Measurements from ENCODE around the gene AP4M1.

AP4M1 gene

DNA sequence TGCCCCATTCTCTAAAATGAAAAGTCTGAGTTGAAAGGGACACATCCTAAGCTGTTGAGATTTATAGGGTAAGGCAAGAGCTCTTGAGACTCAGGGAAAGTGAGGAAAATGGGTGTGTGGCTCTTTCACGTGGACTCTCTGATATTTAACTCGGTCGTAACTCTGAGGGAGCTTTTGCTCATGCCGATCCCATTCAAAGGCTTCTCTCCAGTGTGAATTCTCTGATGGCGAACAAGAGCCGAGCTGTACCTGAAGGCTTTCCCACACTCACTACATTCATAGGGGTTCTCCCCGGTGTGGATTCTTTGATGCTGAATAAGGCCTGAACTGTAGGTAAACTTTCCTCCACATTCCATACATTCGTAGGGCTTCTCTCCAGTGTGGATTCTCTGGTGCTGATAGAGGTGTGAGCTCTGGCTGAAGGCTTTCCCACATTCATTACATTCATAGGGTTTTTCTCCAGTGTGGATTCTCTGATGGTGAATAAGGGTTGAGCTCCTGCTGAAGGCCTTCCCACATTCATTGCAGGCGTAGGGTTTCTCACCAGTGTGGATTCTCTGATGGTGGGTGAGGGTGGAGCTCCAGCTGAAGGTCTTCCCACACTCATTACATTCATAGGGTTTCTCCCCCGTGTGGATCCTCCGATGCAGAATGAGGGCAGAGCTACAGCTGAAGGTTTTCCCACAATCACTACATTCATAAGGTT is 30.3 kb upstream of the AP4M1 start:
- Histone ChIP-seq H3K27me3 (ENCODE audit: control insufficient read depth, insufficient read depth, low read length) (no peaks in the 10 kb centered on the region), H3K27ac (ENCODE audit: low read length) (no peak overlapping the region), H3K9me3 (ENCODE audit: control insufficient read depth, low read depth, low read length) (peaks cover 38% of the 10 kb centered on the region), H3K36me3 (ENCODE audit: control insufficient read depth, low read depth, low read length) (peaks cover 71% of the 10 kb centered on the region), H3K9ac (ENCODE audit: low read length) (no peak overlapping the region), H3K4me3 (ENCODE audit: low read length) (no peak overlapping the region), H3K4me1 (ENCODE audit: control insufficient read depth, low read depth, low read length) (no peaks in the 10 kb centered on the region)

DNA sequence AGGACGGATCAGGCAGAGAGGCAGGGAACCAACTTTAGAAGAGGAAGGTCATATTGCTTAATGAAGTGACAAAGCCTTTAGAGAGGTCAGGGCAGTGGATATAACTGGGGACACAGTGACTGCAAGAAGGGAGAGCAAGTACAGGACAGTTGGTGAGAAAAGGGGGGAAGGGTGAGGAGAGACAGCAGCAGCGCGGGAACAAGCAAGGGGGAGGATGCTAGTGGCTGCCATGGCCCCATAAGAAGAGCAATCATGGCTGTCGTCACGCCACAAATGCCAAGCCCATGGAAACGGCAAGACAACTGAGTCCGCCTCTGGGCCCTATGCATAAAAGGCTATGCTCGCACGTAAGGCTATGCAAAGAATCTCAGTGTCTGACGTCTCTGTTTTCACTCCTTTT is 29.0 kb upstream of the AP4M1 start:
- Histone ChIP-seq H3K9ac (ENCODE audit: low read length) (no peak overlapping the region), H3K36me3 (ENCODE audit: control insufficient read depth, low read depth, low read length) (peaks cover 83% of the 10 kb centered on the region), H3K27ac (ENCODE audit: low read length) (no peak overlapping the region), H3K4me1 (ENCODE audit: control insufficient read depth, low read depth, low read length) (no peaks in the 10 kb centered on the region), H3K9me3 (ENCODE audit: control insufficient read depth, low read depth, low read length) (peaks cover 38% of the 10 kb centered on the region), H3K27me3 (ENCODE audit: control insufficient read depth, insufficient read depth, low read length) (no peaks in the 10 kb centered on the region), H3K4me3 (ENCODE audit: low read length) (no peak overlapping the region)

DNA sequence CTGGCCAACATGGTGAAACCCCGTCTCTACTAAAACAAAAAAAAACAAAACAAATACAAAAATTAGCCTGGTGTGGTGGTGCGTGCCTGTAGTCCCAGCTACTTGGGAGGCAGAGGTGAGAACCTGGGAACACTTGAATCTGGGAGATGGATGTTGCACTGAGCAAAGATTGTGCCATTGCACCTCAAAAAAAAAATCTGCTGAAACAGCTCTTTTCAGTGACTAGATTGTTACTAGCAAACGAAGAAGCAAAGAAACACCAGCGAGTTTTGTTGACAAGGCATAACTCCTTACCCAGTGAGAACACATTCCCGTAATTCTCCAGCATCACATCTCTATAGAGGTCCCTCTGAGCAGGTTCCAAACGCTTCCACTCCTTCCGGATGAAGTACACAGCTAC is 26.6 kb upstream of the AP4M1 start:
- Histone ChIP-seq H3K27ac (ENCODE audit: low read length) (no peak overlapping the region), H3K4me1 (ENCODE audit: control insufficient read depth, low read depth, low read length) (no peaks in the 10 kb centered on the region), H3K27me3 (ENCODE audit: control insufficient read depth, insufficient read depth, low read length) (no peaks in the 10 kb centered on the region), H3K36me3 (ENCODE audit: control insufficient read depth, low read depth, low read length) (peaks cover 93% of the 10 kb centered on the region), H3K9ac (ENCODE audit: low read length) (no peak overlapping the region), H3K9me3 (ENCODE audit: control insufficient read depth, low read depth, low read length) (peaks cover 38% of the 10 kb centered on the region), H3K4me3 (ENCODE audit: low read length) (no peak overlapping the region)

DNA sequence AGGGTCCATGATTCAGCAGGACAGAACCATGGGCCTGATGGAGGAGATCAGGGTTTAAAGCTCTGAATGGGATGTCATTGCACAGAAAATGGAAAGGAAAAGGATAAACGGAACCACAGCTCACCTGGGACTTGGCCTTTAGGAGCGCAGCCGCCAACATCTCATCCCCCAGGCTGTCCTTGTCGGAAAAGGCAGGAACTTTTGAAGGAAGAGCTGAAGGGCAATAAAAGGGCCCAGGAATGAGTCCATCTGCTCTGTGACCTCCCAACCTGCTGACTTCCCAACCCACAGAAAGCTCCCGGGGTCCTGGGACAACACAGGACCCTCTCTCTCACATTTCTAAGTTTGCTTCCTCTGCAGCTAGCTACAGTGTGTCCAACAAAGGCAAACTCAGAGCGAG is 26.0 kb upstream of the AP4M1 start:
- H3K9me3 ChIP-seq (ENCODE audit: control insufficient read depth, low read depth, low read length) = peaks cover 34% of the 10 kb centered on the region
- H3K36me3 ChIP-seq (ENCODE audit: control insufficient read depth, low read depth, low read length) = peaks cover 87% of the 10 kb centered on the region
- no peak overlapping the region for H3K9ac ChIP-seq (ENCODE audit: low read length)
- H3K27me3 ChIP-seq (ENCODE audit: control insufficient read depth, insufficient read depth, low read length) = no peaks in the 10 kb centered on the region
- no peak overlapping the region for H3K4me3 ChIP-seq (ENCODE audit: low read length)
- no peaks in the 10 kb centered on the region for H3K4me1 ChIP-seq (ENCODE audit: control insufficient read depth, low read depth, low read length)
- no peak overlapping the region for H3K27ac ChIP-seq (ENCODE audit: low read length)

DNA sequence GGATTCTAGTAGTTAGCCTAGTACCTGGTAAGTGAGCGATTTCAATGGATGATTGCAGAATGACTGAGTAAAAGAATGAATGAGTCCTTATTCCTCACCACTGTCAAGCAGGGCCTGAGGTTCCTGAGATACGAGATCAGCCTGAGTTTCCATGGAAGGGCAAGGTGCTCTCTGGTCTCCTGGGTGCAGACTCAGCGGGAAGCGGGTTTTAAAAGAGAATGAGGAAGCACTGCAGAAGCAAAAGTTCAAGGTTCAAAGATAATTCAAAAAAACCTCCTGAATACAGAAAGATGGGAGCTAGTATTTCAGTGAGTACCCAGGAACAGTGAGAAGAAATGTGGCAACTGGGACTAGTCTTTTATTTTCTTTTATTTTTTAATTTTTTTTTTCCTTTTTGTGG is 24.2 kb upstream of the AP4M1 start:
- no peak overlapping the region for H3K27ac ChIP-seq (ENCODE audit: low read length)
- H3K27me3 ChIP-seq (ENCODE audit: control insufficient read depth, insufficient read depth, low read length) = no peaks in the 10 kb centered on the region
- peaks cover 69% of the 10 kb centered on the region for H3K36me3 ChIP-seq (ENCODE audit: control insufficient read depth, low read depth, low read length)
- peaks cover 16% of the 10 kb centered on the region for H3K9me3 ChIP-seq (ENCODE audit: control insufficient read depth, low read depth, low read length)
- H3K4me3 ChIP-seq (ENCODE audit: low read length) = no peak overlapping the region
- no peaks in the 10 kb centered on the region for H3K4me1 ChIP-seq (ENCODE audit: control insufficient read depth, low read depth, low read length)
- no peak overlapping the region for H3K9ac ChIP-seq (ENCODE audit: low read length)

DNA sequence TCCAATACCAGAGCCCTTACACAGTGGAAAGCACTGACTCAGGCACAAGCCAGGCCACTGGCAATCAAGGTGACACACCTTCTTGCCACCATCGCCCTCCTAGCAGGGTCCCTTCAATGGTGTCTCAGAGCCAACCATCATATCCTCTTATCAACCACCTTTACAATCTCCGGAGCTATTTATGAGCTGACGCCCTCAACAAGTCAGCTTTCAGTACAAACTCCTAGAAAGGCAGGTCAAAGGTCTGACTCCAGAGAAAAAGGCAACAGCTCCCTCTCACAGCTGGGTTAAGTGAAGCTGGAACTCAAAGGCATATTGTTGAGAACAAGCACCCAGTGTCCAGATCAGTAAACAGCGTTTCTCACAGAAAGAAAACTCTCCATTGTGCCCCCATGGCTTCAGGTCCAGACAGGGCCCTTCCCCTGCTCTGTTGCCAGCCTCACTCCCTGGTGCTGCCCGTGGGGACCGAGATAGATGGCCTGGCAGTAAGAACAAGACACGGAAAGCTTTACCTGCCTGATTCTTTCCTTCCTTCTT is 22.4 kb upstream of the AP4M1 start:
- no peak overlapping the region for H3K9ac ChIP-seq (ENCODE audit: low read length)

DNA sequence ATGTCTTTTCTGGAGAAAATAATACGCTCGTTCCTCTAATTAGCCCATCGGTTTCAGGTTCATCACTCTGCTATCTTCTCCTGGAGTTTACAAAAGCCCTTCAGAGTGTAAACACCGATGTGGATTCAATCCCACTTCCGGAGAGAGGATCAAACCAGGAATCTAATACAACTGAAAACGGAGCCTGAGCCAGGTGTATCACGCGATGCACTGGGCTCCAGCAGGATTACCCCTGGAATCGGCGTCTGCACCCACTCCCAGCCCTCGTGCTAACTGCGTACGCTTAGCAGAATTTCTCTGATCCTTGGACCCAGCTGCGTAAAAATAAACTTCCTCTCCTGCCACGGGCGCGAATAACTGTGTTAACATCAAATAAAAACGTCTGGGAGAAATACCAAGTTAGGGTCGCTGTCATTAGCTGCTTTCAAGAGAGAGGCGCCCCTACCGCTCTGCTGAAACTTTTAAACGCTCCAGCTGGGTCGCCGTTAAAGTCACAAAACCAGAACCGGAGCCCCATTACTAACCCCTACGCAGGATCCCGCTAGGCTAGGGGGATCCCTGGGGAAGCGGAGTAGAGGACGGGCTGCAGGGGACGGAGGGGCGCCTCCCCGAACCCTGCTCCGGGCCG is 20.4 kb upstream of the AP4M1 start:
- Histone ChIP-seq H3K27me3 (ENCODE audit: control insufficient read depth, insufficient read depth, low read length) (no peaks in the 10 kb centered on the region), H3K27ac (ENCODE audit: low read length) (peak overlapping the region; percentile 54), H3K36me3 (ENCODE audit: control insufficient read depth, low read depth, low read length) (peaks cover 31% of the 10 kb centered on the region), H3K4me3 (ENCODE audit: low read length) (peak overlapping the region; percentile 80), H3K9ac (ENCODE audit: low read length) (peak overlapping the region; percentile 96), H3K9me3 (ENCODE audit: control insufficient read depth, low read depth, low read length) (no peaks in the 10 kb centered on the region), H3K4me1 (ENCODE audit: control insufficient read depth, low read depth, low read length) (peaks cover 9% of the 10 kb centered on the region)

More for the DNA sequence above, 22.4 kb upstream of the AP4M1 start:
- H3K27ac ChIP-seq (ENCODE audit: low read length) = no peak overlapping the region
- H3K4me3 ChIP-seq (ENCODE audit: low read length) = no peak overlapping the region
- no peaks in the 10 kb centered on the region for H3K9me3 ChIP-seq (ENCODE audit: control insufficient read depth, low read depth, low read length)
- no peaks in the 10 kb centered on the region for H3K27me3 ChIP-seq (ENCODE audit: control insufficient read depth, insufficient read depth, low read length)
- H3K4me1 ChIP-seq (ENCODE audit: control insufficient read depth, low read depth, low read length) = peaks cover 9% of the 10 kb centered on the region
- H3K36me3 ChIP-seq (ENCODE audit: control insufficient read depth, low read depth, low read length) = peaks cover 50% of the 10 kb centered on the region

DNA sequence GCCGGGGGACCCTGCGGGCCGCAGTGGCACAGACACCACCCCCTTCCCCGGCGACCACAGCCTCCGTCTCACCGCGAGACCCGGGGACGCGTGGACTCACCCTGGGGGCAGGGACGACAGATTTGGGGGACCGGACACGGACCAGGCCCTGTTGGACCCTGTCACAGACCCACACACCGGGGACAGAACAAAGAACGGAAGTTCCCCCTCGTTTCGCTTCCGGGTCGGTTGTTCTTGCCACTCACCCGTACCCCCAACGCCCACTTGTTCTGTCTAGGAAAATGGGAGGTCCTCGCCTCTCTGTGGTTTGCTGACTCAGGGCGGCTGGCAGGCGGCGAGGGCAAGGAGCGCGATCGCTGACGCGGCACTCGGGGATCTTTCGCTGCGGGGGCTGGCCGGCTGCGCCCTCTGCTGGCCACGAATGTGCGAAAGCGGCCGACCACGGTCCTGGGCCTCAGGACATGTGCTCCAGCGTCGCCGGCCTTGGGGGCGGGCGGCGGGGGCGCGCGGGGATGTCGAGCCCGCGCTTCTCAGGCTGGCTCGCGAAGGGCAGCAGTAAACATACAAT is 19.8 kb upstream of the AP4M1 start, which contains the start of gene ZNF3:
ZNF3 (minus strand) TSS at position 189 of the 568 bp plus-strand sequence. CDS start 4,366 bp downstream, outside the sequence.
- Histone ChIP-seq H3K4me1 (ENCODE audit: control insufficient read depth, low read depth, low read length) (peaks cover 9% of the 10 kb centered on the region), H3K9ac (ENCODE audit: low read length) (peak within 1 kb of the TSS; percentile 96), H3K9me3 (ENCODE audit: control insufficient read depth, low read depth, low read length) (no peaks in the 10 kb centered on the region), H3K27me3 (ENCODE audit: control insufficient read depth, insufficient read depth, low read length) (no peaks in the 10 kb centered on the region), H3K4me3 (ENCODE audit: low read length) (peak within 1 kb of the TSS; percentile 80), H3K27ac (ENCODE audit: low read length) (peak within 1 kb of the TSS; percentile 54), H3K36me3 (ENCODE audit: control insufficient read depth, low read depth, low read length) (peaks cover 25% of the 10 kb centered on the region)

DNA sequence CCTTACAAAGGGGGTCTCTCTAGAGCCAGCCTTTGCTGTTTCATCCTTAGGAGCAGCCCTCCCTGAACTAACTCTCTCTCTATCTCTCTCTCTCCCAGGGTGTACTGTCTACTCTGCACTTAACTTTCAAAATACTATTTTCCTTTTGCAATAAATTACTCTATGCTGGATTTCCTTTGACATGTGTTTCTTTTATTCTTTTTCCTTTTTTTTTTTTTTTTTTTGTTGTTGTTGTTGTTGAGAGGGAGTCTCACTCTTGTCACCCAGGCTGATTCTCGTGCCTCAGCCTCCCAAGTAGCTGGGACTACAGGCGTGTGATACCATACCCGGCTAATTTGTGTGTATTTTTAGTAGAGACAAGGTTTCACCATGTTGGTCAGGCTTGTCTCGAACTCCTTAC is 18.5 kb upstream of the AP4M1 start:
- Histone ChIP-seq H3K4me1 (ENCODE audit: control insufficient read depth, low read depth, low read length) (peaks cover 9% of the 10 kb centered on the region), H3K9ac (ENCODE audit: low read length) (peak overlapping the region; percentile 61)

DNA sequence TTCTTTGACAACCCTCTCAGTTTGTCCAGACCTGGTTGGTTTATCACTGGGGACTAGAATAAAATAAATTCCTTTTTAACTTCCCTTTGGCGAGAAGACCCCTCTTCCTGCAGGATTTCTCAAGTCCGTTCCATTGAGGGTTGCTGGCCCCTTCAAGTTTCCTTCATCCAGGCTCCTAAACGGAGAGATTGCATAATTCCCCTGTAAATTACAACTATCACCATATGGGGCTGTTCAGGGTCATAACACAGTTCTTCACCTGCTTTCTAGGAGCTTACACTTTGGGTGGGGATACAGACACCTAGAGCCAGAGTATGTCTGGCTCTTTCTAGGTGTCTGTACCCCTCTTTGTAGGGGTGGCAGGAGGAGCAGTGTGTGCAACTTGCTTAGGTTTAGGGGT is 15.9 kb upstream of the AP4M1 start:
- Histone ChIP-seq H3K27ac (ENCODE audit: low read length) (no peak overlapping the region), H3K9me3 (ENCODE audit: control insufficient read depth, low read depth, low read length) (no peaks in the 10 kb centered on the region), H3K4me1 (ENCODE audit: control insufficient read depth, low read depth, low read length) (peaks cover 9% of the 10 kb centered on the region), H3K9ac (ENCODE audit: low read length) (no peak overlapping the region), H3K4me3 (ENCODE audit: low read length) (no peak overlapping the region), H3K27me3 (ENCODE audit: control insufficient read depth, insufficient read depth, low read length) (no peaks in the 10 kb centered on the region), H3K36me3 (ENCODE audit: control insufficient read depth, low read depth, low read length) (peaks cover 3% of the 10 kb centered on the region)

More for the DNA sequence above, 18.5 kb upstream of the AP4M1 start:
- H3K27me3 ChIP-seq (ENCODE audit: control insufficient read depth, insufficient read depth, low read length) = no peaks in the 10 kb centered on the region
- H3K9me3 ChIP-seq (ENCODE audit: control insufficient read depth, low read depth, low read length) = no peaks in the 10 kb centered on the region
- peak overlapping the region; percentile 44 for H3K4me3 ChIP-seq (ENCODE audit: low read length)
- peaks cover 15% of the 10 kb centered on the region for H3K36me3 ChIP-seq (ENCODE audit: control insufficient read depth, low read depth, low read length)
- peak overlapping the region; percentile 87 for H3K27ac ChIP-seq (ENCODE audit: low read length)

DNA sequence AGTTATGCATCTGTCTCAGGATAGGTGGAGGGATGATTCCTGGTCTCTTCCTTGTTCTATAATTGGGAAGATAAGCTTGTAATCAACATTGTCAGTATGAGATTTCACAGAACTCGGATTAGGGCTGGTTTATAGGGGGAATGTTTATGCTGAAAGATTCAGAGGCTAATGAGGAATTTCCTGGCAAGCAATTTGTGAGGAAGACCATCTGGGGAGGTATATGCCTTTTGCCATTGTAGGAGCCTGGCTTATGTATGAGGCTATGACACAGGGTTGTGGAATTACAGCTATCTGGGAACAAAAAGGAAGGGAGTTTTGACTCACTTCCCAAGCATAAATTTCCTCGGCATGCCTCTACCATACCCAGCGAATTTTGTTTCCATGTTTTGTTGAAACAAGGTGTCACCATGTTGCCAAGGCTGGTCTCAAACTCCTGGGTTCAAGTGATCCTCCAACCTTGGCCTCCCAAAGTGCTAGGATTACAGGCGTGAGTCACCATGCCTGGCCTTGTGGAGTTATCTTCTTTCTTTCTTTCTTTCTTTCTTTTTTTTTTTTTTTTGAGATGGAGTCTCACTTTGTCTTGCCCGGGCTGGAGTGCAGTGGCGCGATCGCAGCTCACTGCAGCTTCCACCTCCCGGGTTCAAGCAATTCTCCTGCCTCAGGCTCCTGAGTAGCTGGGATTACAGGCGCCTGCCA is 14.2 kb upstream of the AP4M1 start:
- Histone ChIP-seq H3K27me3 (ENCODE audit: control insufficient read depth, insufficient read depth, low read length) (no peaks in the 10 kb centered on the region), H3K9me3 (ENCODE audit: control insufficient read depth, low read depth, low read length) (no peaks in the 10 kb centered on the region), H3K36me3 (ENCODE audit: control insufficient read depth, low read depth, low read length) (peaks cover 17% of the 10 kb centered on the region), H3K9ac (ENCODE audit: low read length) (no peak overlapping the region), H3K4me1 (ENCODE audit: control insufficient read depth, low read depth, low read length) (peaks cover 9% of the 10 kb centered on the region), H3K4me3 (ENCODE audit: low read length) (no peak overlapping the region), H3K27ac (ENCODE audit: low read length) (no peak overlapping the region)
